ENCODE measurements around the gene LAMA5. TPM values are rescaled to one million over a fixed set of nuclear protein-coding genes. Genes with fewer than 3 reads are reported as not detected.

The LAMA5 gene
- total and polyA plus RNA-seq, 7 donors = 1.8 to 409 (median 56.5) TPM

- H3K27ac ChIP-seq = no peak overlapping the region
- no peaks in the 10 kb centered on the region for H3K4me1 ChIP-seq
- DNase-seq = no peak
- H3K36me3 ChIP-seq = peaks cover 75 to 100% (median 88%) of the 10 kb centered on the region in 4 donors
- TF ChIP-seq EP300 (IDR thresholded peaks at IDR 0.05) (no peak), POLR2A (IDR thresholded peaks at IDR 0.05) (no peak), CTCF (IDR thresholded peaks at IDR 0.05) (no peak), POLR2AphosphoS5 (IDR thresholded peaks at IDR 0.05) (no peak)
- no peaks in the 10 kb centered on the region for H3K9me3 ChIP-seq
- intact Hi-C loops (cut with DNase I) = no loop called here
- H3K4me3 ChIP-seq = no peak overlapping the region
- WGBS, 2 donors = 81 to 87% methylated on average over 30 of the region's 30 CpGs
- no peaks in the 10 kb centered on the region for H3K27me3 ChIP-seq
Measured at GRCh38 chr20:62326959-62327725, 40.0 kb downstream of the LAMA5 start.

- H3K36me3 ChIP-seq = peaks cover 73 to 100% (median 88%) of the 10 kb centered on the region in 4 donors
- intact Hi-C loops (cut with DNase I) = no loop called here
- H3K27me3 ChIP-seq = no peaks in the 10 kb centered on the region
- 85 to 91% methylated on average over 14 of the region's 14 CpGs for WGBS, 2 donors
- H3K4me1 ChIP-seq = no peaks in the 10 kb centered on the region
- H3K27ac ChIP-seq = no peak overlapping the region
- no peak overlapping the region for H3K4me3 ChIP-seq
- DNase-seq = no peak
- TF ChIP-seq EP300 (IDR thresholded peaks at IDR 0.05) (no peak), POLR2A (IDR thresholded peaks at IDR 0.05) (no peak), CTCF (IDR thresholded peaks at IDR 0.05) (no peak), POLR2AphosphoS5 (IDR thresholded peaks at IDR 0.05) (no peak)
- no peaks in the 10 kb centered on the region for H3K9me3 ChIP-seq
Measured at GRCh38 chr20:62326559-62326958, 40.6 kb downstream of the LAMA5 start.

- Histone ChIP-seq H3K4me3 (no peak overlapping the region), H3K27ac (no peak overlapping the region), H3K4me1 (no peaks in the 10 kb centered on the region), H3K9me3 (no peaks in the 10 kb centered on the region), H3K27me3 (no peaks in the 10 kb centered on the region), H3K36me3 (peaks cover 64 to 94% (median 84%) of the 10 kb centered on the region in 4 donors)
- DNase-seq = no peak
- TF ChIP-seq CTCF (IDR thresholded peaks at IDR 0.05) (no peak), EP300 (IDR thresholded peaks at IDR 0.05) (no peak), POLR2A (IDR thresholded peaks at IDR 0.05) (no peak), POLR2AphosphoS5 (IDR thresholded peaks at IDR 0.05) (no peak)
- intact Hi-C loops (cut with DNase I) = no loop called here
- 88 to 90% methylated on average over 14 of the region's 14 CpGs for WGBS, 2 donors
Measured at GRCh38 chr20:62325172-62325905, 41.8 kb downstream of the LAMA5 start.

GRCh38 chr20:62323980-62324906 lies 42.9 kb downstream of the LAMA5 start:
- no peaks in the 10 kb centered on the region for H3K27me3 ChIP-seq
- intact Hi-C loops (cut with DNase I) = no loop called here
- WGBS, 2 donors = 86% methylated on average over 25 of the region's 25 CpGs
- H3K27ac ChIP-seq = peak overlapping the region in 1 of 4 donors; percentile 39
- no peak for TF ChIP-seq POLR2AphosphoS5 (IDR thresholded peaks at IDR 0.05)
- no peak for TF ChIP-seq EP300 (IDR thresholded peaks at IDR 0.05)
- no peak for TF ChIP-seq POLR2A (IDR thresholded peaks at IDR 0.05)
- TF ChIP-seq CTCF (IDR thresholded peaks at IDR 0.05) = no peak
- H3K4me1 ChIP-seq = no peaks in the 10 kb centered on the region
- H3K4me3 ChIP-seq = no peak overlapping the region
- H3K9me3 ChIP-seq = no peaks in the 10 kb centered on the region
- H3K36me3 ChIP-seq = peaks cover 59 to 94% (median 81%) of the 10 kb centered on the region in 4 donors
- DNase-seq = no peak

Measured in sigmoid colon (tissue), 7 donors.